ENCODE results near the gene ADORA2B. TPM values are rescaled to one million over a fixed set of nuclear protein-coding genes. Genes with fewer than 3 reads are reported as not detected.

ADORA2B gene
- total and polyA plus RNA-seq, 4 experiments from 2014 or later: 0.23 to 1.8 (median 0.41) TPM

DNA sequence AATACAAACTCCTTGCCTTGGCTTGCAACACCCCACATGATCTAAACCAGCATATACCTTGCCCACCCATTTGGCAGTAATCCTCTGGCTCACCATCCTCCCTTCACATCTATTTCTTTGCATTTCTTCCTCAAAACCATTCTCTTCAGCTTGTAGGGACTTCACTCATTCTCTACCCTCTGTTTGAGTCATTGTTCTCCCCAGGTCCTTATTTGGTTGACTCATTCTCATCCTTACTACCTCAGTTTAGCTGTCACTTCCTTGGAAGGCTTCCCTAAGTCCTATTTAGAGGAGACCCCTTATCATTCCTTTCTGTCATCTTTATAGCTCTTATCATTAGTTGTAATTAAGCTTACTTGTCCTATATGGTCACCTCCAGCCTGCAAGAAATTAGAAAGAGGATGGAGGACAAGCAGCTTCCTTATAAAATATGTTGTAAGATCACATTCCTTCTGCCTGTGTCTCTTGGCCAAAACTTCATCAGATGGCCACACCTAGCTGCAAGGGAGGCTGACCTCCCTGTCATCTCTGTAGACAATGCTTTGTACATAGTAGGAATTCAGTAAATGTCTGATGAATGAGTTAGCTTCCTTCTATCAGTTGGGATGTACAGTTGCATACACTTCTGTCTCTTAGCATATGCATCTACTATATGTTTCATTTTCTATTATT is 56.4 kb downstream of the ADORA2B start:
- Histone ChIP-seq H3K27ac (ENCODE audit: low read depth, low read length) (no peak overlapping the region), H3K9me3 (ENCODE audit: control insufficient read depth in 1 of 2, low read length in 2 of 2) (no peaks in the 10 kb centered on the region), H3K4me3 (ENCODE audit: low read length in 2 of 2) (peak overlapping the region in 1 of 2 donors; percentile 79), H3K4me1 (ENCODE audit: insufficient read depth, low read length) (peaks cover 28% of the 10 kb centered on the region), H3K27me3 (ENCODE audit: insufficient read depth, low read length) (no peaks in the 10 kb centered on the region), H3K36me3 (ENCODE audit: insufficient read depth, low read length) (peaks cover 45% of the 10 kb centered on the region)
- Mint-ChIP-seq H3K4me3 (peak overlapping the region; percentile 88 to 96 (median 91)), H3K36me3 (peaks cover 39 to 65% of the 10 kb centered on the region in 2 donors), H3K4me1 (peaks cover 24 to 42% (median 36%) of the 10 kb centered on the region in 4 donors), H3K9me3 (no peaks in the 10 kb centered on the region), H3K27me3 (no peaks in the 10 kb centered on the region), H3K27ac (peak overlapping the region; percentile 86 to 97 (median 94))
- DNase-seq: no peak
- CTCF ChIA-PET (ENCODE audit: partially characterized antibody): interaction anchor here (1.8 kb wide), 1 partner anchor 12 kb away, joined by 4 read pairs; no protein-coding TSS in a partner anchor
- POLR2A ChIA-PET (ENCODE audit: partially characterized antibody): interaction anchor here (0.6 to 0.9 kb wide), 3 partner anchors 12 to 350 kb away, joined by 3 to 4 read pairs (median 3); partner anchors contain the start of gene NCOR1
- intact Hi-C loops (cut with micrococcal nuclease): no loop called here

DNA sequence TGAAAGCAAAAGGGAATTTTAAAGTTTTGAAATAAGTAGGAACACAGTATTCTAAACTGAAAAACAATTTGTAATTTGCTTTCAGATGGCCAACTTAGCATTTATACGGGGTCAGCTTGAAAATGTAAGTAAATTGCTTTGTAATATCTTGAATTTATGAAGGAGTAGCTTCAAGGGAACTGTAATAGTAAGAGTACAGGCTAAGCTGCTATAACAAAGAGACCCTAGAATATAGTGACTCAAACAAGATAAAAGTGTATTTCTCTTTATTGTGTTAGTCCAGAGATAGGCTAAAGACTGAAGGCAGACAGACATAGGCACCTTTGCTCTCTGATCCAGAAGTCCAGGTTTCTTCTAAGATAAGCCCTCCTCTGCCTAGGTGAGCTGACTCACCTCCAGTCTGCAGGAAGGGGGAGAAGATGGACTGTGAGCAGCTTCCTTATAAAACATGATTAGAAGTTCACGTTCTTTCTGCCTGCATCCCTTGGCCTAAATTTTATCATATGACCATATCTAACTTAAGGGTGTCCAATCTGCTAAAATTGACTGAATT is 57.9 kb downstream of the ADORA2B start:
- no peak for DNase-seq
- peaks cover 28% of the 10 kb centered on the region for H3K4me1 ChIP-seq (ENCODE audit: insufficient read depth, low read length)
- CTCF ChIA-PET (ENCODE audit: partially characterized antibody): no interaction called here
- peaks cover 46% of the 10 kb centered on the region for H3K36me3 ChIP-seq (ENCODE audit: insufficient read depth, low read length)
- Mint-ChIP-seq H3K9me3 (no peaks in the 10 kb centered on the region), H3K27ac (peak overlapping the region in 2 of 7 donors; percentile 22 to 43), H3K4me3 (no peak overlapping the region), H3K4me1 (peaks cover 27 to 42% (median 36%) of the 10 kb centered on the region in 4 donors), H3K27me3 (no peaks in the 10 kb centered on the region), H3K36me3 (peaks cover 52 to 73% of the 10 kb centered on the region in 2 donors)
- no peak overlapping the region for H3K27ac ChIP-seq (ENCODE audit: low read depth, low read length)
- intact Hi-C loops (cut with micrococcal nuclease): no loop called here
- no peaks in the 10 kb centered on the region for H3K27me3 ChIP-seq (ENCODE audit: insufficient read depth, low read length)
- POLR2A ChIA-PET (ENCODE audit: partially characterized antibody): no interaction called here
- no peaks in the 10 kb centered on the region for H3K9me3 ChIP-seq (ENCODE audit: control insufficient read depth in 1 of 2, low read length in 2 of 2)
- H3K4me3 ChIP-seq (ENCODE audit: low read length in 2 of 2): no peak overlapping the region

DNA sequence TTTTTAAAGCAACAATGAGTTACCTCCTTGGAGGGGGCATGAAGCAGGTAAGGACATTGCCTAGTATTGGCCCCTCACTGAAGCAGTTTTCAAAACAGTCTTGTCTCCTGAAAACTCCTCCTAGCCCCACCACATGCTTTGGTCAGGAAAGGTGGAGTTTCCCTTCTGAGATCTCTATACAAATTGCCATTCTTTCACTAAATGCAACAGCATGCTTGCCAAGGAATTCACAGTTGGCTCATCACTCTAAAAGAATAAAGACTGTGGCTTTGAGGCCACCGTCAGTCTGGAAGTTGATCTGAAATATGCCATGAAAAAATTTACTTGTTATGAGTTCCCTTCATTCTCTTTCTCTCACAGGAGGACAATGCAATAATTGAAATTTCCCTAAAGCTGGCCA is 58.9 kb downstream of the ADORA2B start:
- CTCF ChIA-PET (ENCODE audit: partially characterized antibody): interaction anchor here (1.5 kb wide), 1 partner anchor 10 kb away, joined by 4 read pairs; no protein-coding TSS in a partner anchor

DNA sequence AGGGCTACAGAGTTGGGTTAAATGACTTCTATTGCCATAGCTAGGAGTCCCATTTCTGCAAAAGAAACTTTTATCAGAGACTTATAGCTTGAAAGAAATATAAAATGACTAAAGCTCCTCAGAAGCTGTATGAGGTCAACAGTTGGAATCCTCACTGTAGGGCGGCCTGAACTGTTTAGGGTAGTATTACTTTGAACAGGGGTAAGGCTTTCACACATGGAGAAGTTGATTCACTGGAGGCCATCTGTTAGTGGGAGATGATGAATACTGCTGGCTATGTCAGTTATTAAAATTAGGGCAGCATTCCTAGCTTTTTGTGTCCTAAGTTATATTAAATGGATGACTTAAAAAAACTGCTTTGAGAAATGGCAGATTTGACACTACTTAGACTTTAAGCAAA is 60.7 kb downstream of the ADORA2B start:
- Mint-ChIP-seq H3K9me3 (no peaks in the 10 kb centered on the region), H3K27ac (peak overlapping the region in 2 of 7 donors; percentile 37 to 67), H3K36me3 (peaks cover 68 to 82% of the 10 kb centered on the region in 2 donors), H3K4me1 (peaks cover 27 to 35% (median 29%) of the 10 kb centered on the region in 4 donors), H3K27me3 (no peaks in the 10 kb centered on the region), H3K4me3 (no peak overlapping the region)
- Histone ChIP-seq H3K27me3 (ENCODE audit: insufficient read depth, low read length) (no peaks in the 10 kb centered on the region), H3K4me1 (ENCODE audit: insufficient read depth, low read length) (peaks cover 19% of the 10 kb centered on the region), H3K9me3 (ENCODE audit: control insufficient read depth in 1 of 2, low read length in 2 of 2) (no peaks in the 10 kb centered on the region), H3K27ac (ENCODE audit: low read depth, low read length) (no peak overlapping the region), H3K4me3 (ENCODE audit: low read length in 2 of 2) (no peak overlapping the region), H3K36me3 (ENCODE audit: insufficient read depth, low read length) (peaks cover 59% of the 10 kb centered on the region)
- DNase-seq: no peak
- intact Hi-C loops (cut with micrococcal nuclease): no loop called here
- ChIA-PET CTCF (ENCODE audit: partially characterized antibody) (interaction anchor here (0.9 to 1.5 kb wide), 2 partner anchors 8 to 10 kb away, joined by 3 to 4 read pairs; no protein-coding TSS in a partner anchor), POLR2A (ENCODE audit: partially characterized antibody) (no interaction called here)

More for the DNA sequence above, 58.9 kb downstream of the ADORA2B start:
- no peak for DNase-seq
- H3K9me3 ChIP-seq (ENCODE audit: control insufficient read depth in 1 of 2, low read length in 2 of 2): no peaks in the 10 kb centered on the region
- Mint-ChIP-seq H3K27me3 (no peaks in the 10 kb centered on the region), H3K4me1 (peaks cover 33 to 41% (median 40%) of the 10 kb centered on the region in 4 donors), H3K36me3 (peaks cover 63 to 84% of the 10 kb centered on the region in 2 donors), H3K9me3 (no peaks in the 10 kb centered on the region), H3K4me3 (no peak overlapping the region), H3K27ac (peak overlapping the region in 2 of 7 donors; percentile 25 to 29)
- POLR2A ChIA-PET (ENCODE audit: partially characterized antibody): no interaction called here
- peaks cover 26% of the 10 kb centered on the region for H3K4me1 ChIP-seq (ENCODE audit: insufficient read depth, low read length)
- no peak overlapping the region for H3K27ac ChIP-seq (ENCODE audit: low read depth, low read length)
- peaks cover 57% of the 10 kb centered on the region for H3K36me3 ChIP-seq (ENCODE audit: insufficient read depth, low read length)
- H3K4me3 ChIP-seq (ENCODE audit: low read length in 2 of 2): no peak overlapping the region
- intact Hi-C loops (cut with micrococcal nuclease): no loop called here
- H3K27me3 ChIP-seq (ENCODE audit: insufficient read depth, low read length): no peaks in the 10 kb centered on the region

DNA sequence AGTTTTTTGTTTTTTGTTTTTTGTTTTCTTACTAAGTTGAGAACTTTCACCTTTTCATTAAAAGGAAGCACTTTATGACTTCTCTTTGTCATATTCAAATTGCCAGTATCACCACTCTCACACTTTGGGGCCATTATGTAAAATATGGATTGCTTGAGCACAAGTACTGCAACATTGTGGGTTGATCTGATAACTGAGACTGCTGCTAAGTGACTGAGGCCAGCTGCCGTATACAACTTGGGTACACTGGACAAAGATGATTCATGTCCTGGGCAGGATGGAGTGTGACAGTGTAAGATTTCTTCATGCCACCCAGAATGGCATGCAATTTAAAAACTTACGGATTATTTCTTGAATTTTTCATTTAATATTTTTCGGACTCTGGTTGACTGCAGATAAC is 62.5 kb downstream of the ADORA2B start:
- Histone ChIP-seq H3K27ac (ENCODE audit: low read depth, low read length) (no peak overlapping the region), H3K36me3 (ENCODE audit: insufficient read depth, low read length) (peaks cover 52% of the 10 kb centered on the region), H3K4me3 (ENCODE audit: low read length in 2 of 2) (no peak overlapping the region), H3K4me1 (ENCODE audit: insufficient read depth, low read length) (peaks cover 5% of the 10 kb centered on the region), H3K9me3 (ENCODE audit: control insufficient read depth in 1 of 2, low read length in 2 of 2) (no peaks in the 10 kb centered on the region), H3K27me3 (ENCODE audit: insufficient read depth, low read length) (no peaks in the 10 kb centered on the region)
- Mint-ChIP-seq H3K27ac (no peak overlapping the region), H3K9me3 (peaks cover 0 to 2% (median 0%) of the 10 kb centered on the region in 8 donors), H3K27me3 (no peaks in the 10 kb centered on the region), H3K36me3 (peaks cover 67 to 81% of the 10 kb centered on the region in 2 donors), H3K4me3 (no peak overlapping the region), H3K4me1 (peaks cover 14 to 29% (median 22%) of the 10 kb centered on the region in 4 donors)
- POLR2A ChIA-PET (ENCODE audit: partially characterized antibody): interaction anchor here (0.8 kb wide), 1 partner anchor 8 kb away, joined by 3 read pairs; the partner anchor contains the start of genes TTC19 and ZSWIM7
- DNase-seq: no peak
- CTCF ChIA-PET (ENCODE audit: partially characterized antibody): no interaction called here
- intact Hi-C loops (cut with micrococcal nuclease): no loop called here

DNA sequence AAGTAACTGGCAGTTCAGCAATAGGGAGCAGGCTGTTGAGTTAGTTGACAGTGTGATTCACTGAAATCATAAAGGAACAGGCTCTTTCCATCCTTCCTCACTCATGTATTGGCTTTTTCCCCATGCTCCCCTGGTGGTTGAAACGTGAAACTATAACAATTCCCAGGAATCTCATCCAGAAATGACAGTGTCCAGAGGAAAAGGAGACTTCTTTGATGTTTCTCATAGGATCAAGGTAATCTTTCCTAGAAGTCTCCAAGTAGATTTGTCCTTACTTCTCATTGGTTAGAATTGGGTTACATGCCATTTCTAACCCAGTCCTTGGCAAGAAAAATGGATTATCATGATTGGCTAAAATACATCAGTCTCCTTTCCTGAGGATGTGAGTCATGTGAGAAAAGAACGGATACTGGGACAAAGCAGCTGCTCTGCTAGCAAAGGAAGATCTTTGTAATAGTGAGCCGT is 69.0 kb downstream of the ADORA2B start:
- Histone ChIP-seq H3K9me3 (ENCODE audit: control insufficient read depth in 1 of 2, low read length in 2 of 2) (no peaks in the 10 kb centered on the region), H3K27ac (ENCODE audit: low read depth, low read length) (no peak overlapping the region), H3K4me3 (ENCODE audit: low read length in 2 of 2) (no peak overlapping the region), H3K27me3 (ENCODE audit: insufficient read depth, low read length) (no peaks in the 10 kb centered on the region), H3K4me1 (ENCODE audit: insufficient read depth, low read length) (no peaks in the 10 kb centered on the region), H3K36me3 (ENCODE audit: insufficient read depth, low read length) (peaks cover 14% of the 10 kb centered on the region)
- Mint-ChIP-seq H3K27me3 (no peaks in the 10 kb centered on the region), H3K36me3 (peaks cover 30 to 62% of the 10 kb centered on the region in 2 donors), H3K4me1 (peaks cover 8 to 26% (median 17%) of the 10 kb centered on the region in 4 donors), H3K9me3 (peaks cover 0 to 2% (median 0%) of the 10 kb centered on the region in 8 donors), H3K27ac (peak overlapping the region in 1 of 7 donors; percentile 48), H3K4me3 (no peak overlapping the region)
- no peak for DNase-seq
- ChIA-PET CTCF (ENCODE audit: partially characterized antibody) (interaction anchor here (1.1 to 1.3 kb wide), 2 partner anchors 9 to 13 kb away, joined by 4 read pairs; no protein-coding TSS in a partner anchor), POLR2A (ENCODE audit: partially characterized antibody) (no interaction called here)
- intact Hi-C loops (cut with micrococcal nuclease): no loop called here

DNA sequence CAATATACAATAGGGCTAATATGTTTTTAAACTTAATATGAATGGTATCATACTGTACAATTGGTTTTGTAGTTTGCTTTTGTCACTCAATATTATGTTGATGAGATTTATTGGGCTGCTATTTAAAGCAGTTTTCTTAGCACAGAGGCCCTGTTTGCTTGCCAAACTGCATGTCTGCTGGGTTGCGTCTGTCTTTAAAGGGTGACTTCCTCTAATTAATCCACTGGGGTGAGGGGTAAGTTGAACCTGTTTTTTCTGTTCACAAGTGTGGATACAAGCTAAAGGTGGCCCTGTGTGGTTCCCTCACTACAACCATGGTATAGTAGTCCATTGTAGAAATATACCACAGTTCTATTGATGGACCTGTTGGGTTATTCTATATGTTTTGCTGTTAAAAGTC is 74.4 kb downstream of the ADORA2B start:
- intact Hi-C loops (cut with micrococcal nuclease): no loop called here
- H3K9me3 ChIP-seq (ENCODE audit: control insufficient read depth in 1 of 2, low read length in 2 of 2): no peaks in the 10 kb centered on the region
- no peak overlapping the region for H3K27ac ChIP-seq (ENCODE audit: low read depth, low read length)
- peaks cover 10 to 26% (median 12%) of the 10 kb centered on the region in 4 donors for H3K4me1 Mint-ChIP-seq
- H3K4me3 Mint-ChIP-seq: no peak overlapping the region
- ChIA-PET POLR2A (ENCODE audit: partially characterized antibody) (no interaction called here), CTCF (ENCODE audit: partially characterized antibody) (no interaction called here)
- H3K9me3 Mint-ChIP-seq: no peaks in the 10 kb centered on the region
- H3K36me3 ChIP-seq (ENCODE audit: insufficient read depth, low read length): peaks cover 22% of the 10 kb centered on the region
- no peaks in the 10 kb centered on the region for H3K4me1 ChIP-seq (ENCODE audit: insufficient read depth, low read length)
- DNase-seq: no peak
- no peak overlapping the region for H3K4me3 ChIP-seq (ENCODE audit: low read length in 2 of 2)
- no peaks in the 10 kb centered on the region for H3K27me3 ChIP-seq (ENCODE audit: insufficient read depth, low read length)
- peaks cover 21 to 65% of the 10 kb centered on the region in 2 donors for H3K36me3 Mint-ChIP-seq
- peak overlapping the region in 1 of 7 donors; percentile 71 for H3K27ac Mint-ChIP-seq
- no peaks in the 10 kb centered on the region for H3K27me3 Mint-ChIP-seq

Measured in CD4-positive, alpha-beta memory T cell (primary cell).